Hindlimb muscle (tissue), 1 donor: Measurements from ENCODE around the gene MXRA7. TPM values are rescaled to one million over a fixed set of nuclear protein-coding genes. Genes with fewer than 3 reads are reported as not detected.

Source experiments
- DNase-seq: peaks from one replicate; pipeline ENCODE4 v3.0.0-alpha.2; 2013
- polyA plus RNA-seq: library from polyadenylated mRNA; unstranded; fragments of 120-200 nt; gene quantifications from one replicate; pipeline ENCODE4 v1.2.1, GENCODE V29; 2013; ENCODE audit not compliant: insufficient read length

MXRA7 gene
- polyA plus RNA-seq, 1 donor: 110 TPM

GRCh38 chr17:76696763-76697701 lies 13.7 kb downstream of the MXRA7 start:
- no peak for DNase-seq

GRCh38 chr17:76695059-76695831 lies 15.5 kb downstream of the MXRA7 start:
- DNase-seq: no peak

GRCh38 chr17:76691379-76692191 lies 19.2 kb downstream of the MXRA7 start:
- no peak for DNase-seq

- no peak for DNase-seq
Measured at GRCh38 chr17:76690596-76691280, 20.0 kb downstream of the MXRA7 start.

- no peak for DNase-seq
Measured at GRCh38 chr17:76689859-76690258, 20.9 kb downstream of the MXRA7 start.

GRCh38 chr17:76688165-76688622 lies 22.6 kb downstream of the MXRA7 start:
- DNase-seq: no peak

- DNase-seq: peak; percentile 66
Measured at GRCh38 chr17:76687298-76688164, 23.2 kb downstream of the MXRA7 start.

GRCh38 chr17:76686538-76687297 lies 24.0 kb downstream of the MXRA7 start:
- no peak for DNase-seq

GRCh38 chr17:76685846-76686245 lies 24.9 kb downstream of the MXRA7 start:
- DNase-seq: no peak

- DNase-seq: no peak
Measured at GRCh38 chr17:76685366-76685765, 25.4 kb downstream of the MXRA7 start.

GRCh38 chr17:76684756-76685155 lies 26.0 kb downstream of the MXRA7 start:
- no peak for DNase-seq

GRCh38 chr17:76683921-76684745 lies 26.6 kb downstream of the MXRA7 start:
- DNase-seq: no peak

- no peak for DNase-seq
Measured at GRCh38 chr17:76683011-76683755, 27.6 kb downstream of the MXRA7 start.

- DNase-seq: no peak
Measured at GRCh38 chr17:76682296-76682695, 28.5 kb downstream of the MXRA7 start.

GRCh38 chr17:76681222-76682137 lies 29.3 kb downstream of the MXRA7 start:
- DNase-seq: no peak

- no peak for DNase-seq
Measured at GRCh38 chr17:76679239-76679638, 31.5 kb downstream of the MXRA7 start.

GRCh38 chr17:76678330-76678729 lies 32.4 kb downstream of the MXRA7 start:
- DNase-seq: no peak
